Stimulated activated CD4-positive, alpha-beta T cell treated with anti-CD3 and anti-CD28 coated beads, Interleukin-4, amount 100 ng/mL, for 4 hours (primary cell): Measurements from ENCODE around the gene SLC25A42.
"Not testable (repeated sequence)": the region's sequence is repeated elsewhere in the genome, so short reads cannot be mapped to it uniquely, and the experiment has no call there.

Experiments used
- DNase-seq, 2 experiments: peaks; one replicate each; pipeline ENCODE4 v3.0.0-alpha.2; 2020

Gene SLC25A42

GRCh38 chr19:19071897-19072296 is 8.1 kb downstream of the SLC25A42 start:
- no peak for DNase-seq

DNA sequence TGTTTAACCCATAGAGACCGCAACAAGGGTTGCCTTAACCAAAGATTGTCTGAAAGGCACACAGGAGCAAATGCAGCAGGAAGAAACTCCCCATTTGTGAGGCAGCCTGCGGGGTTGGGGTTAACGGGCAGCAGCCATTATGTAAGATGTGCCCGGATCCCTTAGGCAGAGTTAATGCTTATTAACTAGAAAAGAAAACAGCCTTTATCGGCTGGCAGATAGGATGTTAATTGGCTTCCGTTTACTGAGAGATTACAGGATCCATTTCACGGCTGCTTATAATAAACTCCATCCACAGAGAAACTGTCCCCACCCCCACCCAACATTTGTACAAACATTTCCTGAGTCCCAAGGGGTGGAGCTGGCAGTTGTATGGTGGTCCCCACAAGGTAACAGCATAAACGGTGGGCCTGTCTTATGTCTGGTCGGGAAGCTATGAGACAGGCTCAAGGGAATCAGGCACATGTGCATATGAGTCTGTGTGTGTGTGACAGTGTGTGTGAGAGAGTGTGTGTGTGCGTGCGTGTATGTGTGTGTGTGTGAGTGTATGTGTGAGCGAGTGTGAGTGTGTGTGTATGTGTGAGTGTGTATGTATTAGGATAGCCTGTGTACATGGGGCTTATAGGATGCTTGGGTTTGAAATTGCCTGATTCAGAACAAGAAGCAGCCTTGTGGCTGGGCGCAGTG is 10.5 kb downstream of the SLC25A42 start:
- DNase-seq = no peak

- DNase-seq = no peak
Measured at GRCh38 chr19:19075126-19075525, 11.3 kb downstream of the SLC25A42 start.

DNA sequence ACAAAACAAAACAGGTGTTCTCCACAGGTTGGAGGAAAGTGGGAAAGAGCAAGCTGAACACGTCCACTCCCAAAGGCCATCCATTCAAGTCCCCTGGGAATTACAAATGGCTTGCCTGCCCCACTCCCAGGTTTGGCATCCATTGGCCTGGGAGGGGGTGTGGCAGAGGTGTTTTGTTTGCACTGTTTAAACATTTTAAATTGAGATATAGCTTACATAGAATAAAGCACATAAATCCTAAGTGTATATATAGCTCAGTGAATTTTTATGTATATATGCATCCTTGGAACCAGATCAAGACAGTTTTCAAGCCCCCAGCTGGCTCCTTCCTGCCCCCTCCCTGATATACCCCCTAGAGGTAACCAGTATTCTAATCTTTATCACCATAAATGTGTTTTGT is 12.7 kb downstream of the SLC25A42 start:
- DNase-seq = no peak

- DNase-seq = no peak
Measured at GRCh38 chr19:19077103-19077502, 13.3 kb downstream of the SLC25A42 start.

GRCh38 chr19:19078801-19079200 is 15.0 kb downstream of the SLC25A42 start:
- no peak for DNase-seq

- no peak for DNase-seq
Measured at GRCh38 chr19:19079571-19079970, 15.8 kb downstream of the SLC25A42 start.

DNA sequence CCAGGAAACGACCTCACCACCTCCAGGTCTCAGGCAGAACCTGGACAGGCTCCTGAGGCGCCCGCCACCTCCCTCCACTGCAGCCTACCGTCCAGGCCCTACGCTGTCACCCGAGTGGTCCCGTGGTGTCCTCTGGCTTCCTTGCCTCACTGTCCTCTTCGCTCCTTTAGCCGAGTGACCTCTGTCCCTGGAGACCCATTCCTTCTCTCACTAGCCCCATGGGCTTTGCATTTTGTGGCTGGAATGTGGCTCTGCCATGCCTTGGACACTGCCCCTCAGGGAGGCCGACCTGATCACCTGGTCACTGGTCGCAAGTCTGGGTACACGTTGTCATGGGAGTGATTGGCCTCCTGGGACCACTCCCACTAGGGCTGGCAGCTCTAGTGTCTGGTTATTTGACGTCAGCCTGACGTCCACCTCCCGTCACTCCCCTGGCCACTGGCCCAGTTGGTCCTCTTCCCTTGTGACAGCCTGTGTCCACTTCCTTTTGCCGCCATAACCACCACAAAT is 17.9 kb downstream of the SLC25A42 start:
- DNase-seq = no peak

GRCh38 chr19:19083413-19084178 is 19.8 kb downstream of the SLC25A42 start:
- no peak for DNase-seq

DNA sequence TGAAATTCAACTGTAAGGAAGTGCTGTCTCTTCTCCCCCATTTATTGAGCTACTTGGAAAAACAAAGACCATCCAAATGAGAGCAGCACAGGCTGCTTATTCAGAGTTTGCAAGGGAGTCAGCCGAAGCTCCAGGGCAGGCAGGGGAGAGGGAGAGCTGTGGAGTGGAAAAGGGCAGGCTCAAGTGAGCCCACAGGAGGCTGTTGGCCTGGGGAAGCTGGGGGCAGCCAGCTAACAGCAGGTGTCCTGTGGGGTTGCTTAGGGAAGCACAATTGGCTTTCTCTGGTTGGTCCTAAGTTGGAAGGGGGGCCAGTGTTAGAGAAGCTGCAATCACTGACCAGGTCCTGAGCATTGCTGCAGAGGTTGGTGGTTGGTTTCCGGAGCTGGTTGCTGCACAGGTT is 23.9 kb downstream of the SLC25A42 start:
- no peak for DNase-seq

- DNase-seq = no peak
Measured at GRCh38 chr19:19094513-19094912, 30.7 kb downstream of the SLC25A42 start.

- no peak for DNase-seq
Measured at GRCh38 chr19:19095691-19096090, 31.9 kb downstream of the SLC25A42 start.

DNA sequence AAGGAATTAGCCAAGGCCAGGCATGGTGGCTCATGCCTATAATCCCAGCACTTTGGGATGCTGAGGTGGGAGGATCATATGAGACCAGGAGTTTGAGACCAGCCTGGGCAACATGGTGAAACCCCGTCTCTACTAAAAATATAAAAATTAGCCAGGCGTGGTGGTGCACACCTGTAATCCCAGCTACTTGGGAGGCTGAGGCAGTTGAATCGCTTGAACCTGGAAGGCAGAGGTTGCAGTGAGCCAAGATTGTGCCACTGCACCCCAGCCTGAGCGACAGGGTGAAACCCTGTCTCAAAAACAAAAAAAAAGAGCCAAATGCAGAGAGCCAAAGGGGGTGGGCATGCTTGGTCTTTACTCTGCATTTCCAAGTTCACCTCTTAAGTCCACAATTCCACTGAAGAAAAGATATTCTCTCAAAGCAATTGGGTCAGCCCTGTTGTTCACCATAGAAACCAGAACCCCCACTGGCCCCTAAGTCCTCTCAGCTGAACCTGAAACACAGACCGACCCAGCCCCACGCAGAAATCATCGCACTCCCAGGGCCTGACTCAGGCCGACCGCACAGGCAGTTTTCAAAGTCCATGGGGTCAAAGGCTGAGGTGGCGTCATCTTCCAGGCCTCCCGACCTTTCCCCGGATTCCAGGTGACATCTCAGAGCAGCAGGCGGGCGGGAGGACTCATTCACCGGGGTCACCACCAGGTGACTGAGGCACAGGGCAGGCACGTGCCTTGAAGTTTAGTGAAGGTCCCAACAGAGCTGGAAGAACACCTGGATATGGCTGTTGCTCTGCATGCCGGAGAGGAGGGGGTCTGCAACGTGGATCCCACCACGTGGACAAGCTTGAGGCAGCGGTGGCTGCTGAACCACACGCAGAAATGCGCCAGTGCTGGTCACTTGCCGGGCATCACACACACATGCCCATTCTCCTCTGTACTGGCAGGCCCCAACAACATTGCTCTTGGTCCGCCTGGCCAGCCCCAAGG is 33.1 kb downstream of the SLC25A42 start:
- DNase-seq = no peak

- DNase-seq = no peak
Measured at GRCh38 chr19:19098084-19098702, 34.4 kb downstream of the SLC25A42 start.

GRCh38 chr19:19098703-19099632 is 35.2 kb downstream of the SLC25A42 start:
- DNase-seq = no peak

GRCh38 chr19:19101540-19101939 is 37.7 kb downstream of the SLC25A42 start:
- no peak for DNase-seq

- not testable (repeated sequence) for DNase-seq
Measured at GRCh38 chr19:19102566-19102965, 38.8 kb downstream of the SLC25A42 start.

- no peak for DNase-seq
Measured at GRCh38 chr19:19103167-19103566, 39.4 kb downstream of the SLC25A42 start.

DNA sequence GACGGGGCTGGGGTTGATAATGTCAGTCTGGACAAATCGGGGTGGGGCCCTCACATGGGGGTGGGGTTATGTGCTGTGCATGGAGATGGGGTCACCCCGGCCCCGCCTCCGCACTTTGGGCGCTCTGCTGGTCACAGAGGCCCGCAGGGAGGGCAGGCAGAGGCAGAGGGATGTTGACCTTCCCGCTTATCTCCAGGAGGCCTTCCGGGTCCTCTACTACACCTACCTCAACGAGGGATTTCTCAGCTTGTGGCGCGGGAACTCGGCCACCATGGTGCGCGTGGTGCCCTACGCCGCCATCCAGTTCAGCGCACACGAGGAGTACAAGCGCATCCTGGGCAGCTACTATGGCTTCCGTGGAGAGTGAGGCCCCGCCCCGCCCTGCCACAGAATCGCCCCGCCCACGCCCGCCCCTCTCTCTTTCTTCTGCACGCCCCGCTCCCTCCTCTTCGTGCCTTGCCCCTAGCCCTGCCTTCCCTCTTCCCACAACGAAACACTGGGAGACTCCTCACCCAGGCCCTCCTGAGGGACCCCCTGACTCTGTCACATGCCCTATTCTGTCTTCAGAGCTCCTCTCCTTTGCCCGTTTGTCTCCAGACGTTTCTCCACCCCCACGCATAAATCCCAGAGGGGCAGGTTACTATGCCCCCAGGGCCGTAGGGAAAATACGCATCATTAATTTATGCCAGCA is 41.7 kb downstream of the SLC25A42 start:
- DNase-seq = no peak

GRCh38 chr19:19106056-19106551 is 42.3 kb downstream of the SLC25A42 start:
- no peak for DNase-seq

GRCh38 chr19:19106938-19107337 is 43.1 kb downstream of the SLC25A42 start:
- not testable (repeated sequence) for DNase-seq
